Small intestine (tissue), 16 donors: ENCODE data around the gene SEL1L3. TPM values are rescaled to one million over a fixed set of nuclear protein-coding genes. Genes with fewer than 3 reads are reported as not detected.
"Not testable (repeated sequence)": the region's sequence is repeated elsewhere in the genome, so short reads cannot be mapped to it uniquely, and the experiment has no call there.

Experiments
- DNase-seq, 2 donors: peaks; one replicate each; pipeline versions ENCODE4 v3.0.0 to v3.0.0-alpha.2; 2013
- FAIRE-seq: peaks from 2 replicates; lab custom pipeline; 2012; peaks lifted over from hg19 to GRCh38; lab: Jason Lieb, UNC
- H3K27ac ChIP-seq, 3 donors: one replicate each; pipeline ENCODE4 v1.5.1; 2013; ENCODE audit warnings: low read length in 2 of 3, mild to moderate bottlenecking in 2 of 3, control low read depth in 1 of 3, inconsistent platforms in 1 of 3, low read depth in 1 of 3, moderate library complexity in 1 of 3
- H3K27me3 ChIP-seq, 3 donors: one replicate each; pipeline ENCODE4 v1.6.1; 2013; ENCODE audit warnings: low read length in 3 of 3, inconsistent platforms in 1 of 3; ENCODE audit not compliant: control insufficient read depth in 3 of 3, insufficient read depth in 3 of 3
- H3K36me3 ChIP-seq, 3 donors: one replicate each; pipeline ENCODE4 v1.6.1; 2013; ENCODE audit warnings: low read length in 3 of 3, inconsistent platforms in 1 of 3, low read depth in 1 of 3, mild to moderate bottlenecking in 1 of 3, moderate library complexity in 1 of 3; ENCODE audit not compliant: control insufficient read depth in 3 of 3, insufficient read depth in 2 of 3
- H3K4me1 ChIP-seq, 3 donors: one replicate each; pipeline ENCODE4 v1.6.1; 2013; ENCODE audit warnings: low read length in 2 of 3, inconsistent platforms in 1 of 3, low read depth in 1 of 3, mild to moderate bottlenecking in 1 of 3, moderate library complexity in 1 of 3; ENCODE audit not compliant: control insufficient read depth in 3 of 3, insufficient read depth in 2 of 3
- H3K4me3 ChIP-seq, 3 donors: one replicate each; pipeline ENCODE4 v1.5.1; 2013; ENCODE audit warnings: low read length in 3 of 3, control low read depth in 1 of 3, inconsistent platforms in 1 of 3, low read depth in 1 of 3, mild to moderate bottlenecking in 1 of 3, moderate library complexity in 1 of 3
- H3K9me3 ChIP-seq, 2 donors: one replicate each; pipeline ENCODE4 v1.6.1; 2013; ENCODE audit warnings: low read depth in 1 of 2, low read length in 1 of 2; ENCODE audit not compliant: control insufficient read depth in 2 of 2, insufficient read depth in 1 of 2
- WGBS, 3 donors: extraction: QIAGEN DNeasy Blood & Tissue Kit; methylation state at CpG; one replicate each; pipeline ENCODE4 v1.1.7; 2013; 5-methylcytosine and 5-hydroxymethylcytosine counted together
- long read RNA-seq, 10 donors: transcript quantifications; one replicate each; lab custom pipeline, GENCODE V29; 2026
- polyA plus RNA-seq, 4 donors: library from polyadenylated mRNA; stranded (reverse) in 3 of 4; unstranded in 1 of 4; fragments of 200-250 nt in 3 of 4; fragments of 120-200 nt in 1 of 4; gene quantifications; one replicate each; pipeline versions ENCODE4 v1.2.1 to v1.2.3, GENCODE V29; 2013
- donor health status: healthy with polysubstance abuse.
- donor health status: control.
- donor health status: control.
- donor health status: Bipolar disorder and iron deficiency.
- donor health status: healthy.

The SEL1L3 gene
- 10 to 100 TPM; 42.7 to 77.5 (median 51.2) TPM for polyA plus RNA-seq
- long read RNA-seq, donor 1, full-length matches to known transcripts, result 9 of 14 reads
- long read RNA-seq, donor 1, partial matches to known transcripts, result 5 of 14 reads
- long read RNA-seq, donor 1, other reads (novel, unspliced or antisense), result 0 of 14 reads
- long read RNA-seq, donor 2, full-length matches to known transcripts, result 3 of 3 reads
- long read RNA-seq, donor 2, partial matches to known transcripts, result 0 of 3 reads
- long read RNA-seq, donor 2, other reads (novel, unspliced or antisense), result 0 of 3 reads
- long read RNA-seq, donor 3, full-length matches to known transcripts, result 4 of 12 reads
- long read RNA-seq, donor 3, partial matches to known transcripts, result 8 of 12 reads
- long read RNA-seq, donor 3, other reads (novel, unspliced or antisense), result 0 of 12 reads
- long read RNA-seq, donor 4, result 0 reads
- long read RNA-seq, donor 5, partial matches to known transcripts, result 0 of 1 reads
- long read RNA-seq, donor 5, other reads (novel, unspliced or antisense), result 0 of 1 reads
- long read RNA-seq, donor 6, full-length matches to known transcripts, result 3 of 3 reads
- long read RNA-seq, donor 6, partial matches to known transcripts, result 0 of 3 reads
- long read RNA-seq, donor 6, other reads (novel, unspliced or antisense), result 0 of 3 reads
- long read RNA-seq, donor 7, result 0 reads
- long read RNA-seq, donor 8, result 0 reads
- long read RNA-seq, donor 9, partial matches to known transcripts, result 0 of 1 reads
- long read RNA-seq, donor 9, other reads (novel, unspliced or antisense), result 0 of 1 reads
- long read RNA-seq, donor 10, full-length matches to known transcripts, result 1 of 1 reads
- long read RNA-seq, donor 10, partial matches to known transcripts, result 0 of 1 reads
- long read RNA-seq, donor 10, other reads (novel, unspliced or antisense), result 0 of 1 reads

- H3K9me3 ChIP-seq, result no peaks in the 10 kb centered on the region
- H3K36me3 ChIP-seq, result no peaks in the 10 kb centered on the region
- 0% methylated on average over 23 to 115 of the region's 115 CpGs for WGBS, 3 donors
- DNase-seq, result peak; percentile 75 to 76
- H3K27me3 ChIP-seq, result no peaks in the 10 kb centered on the region
- peak within 1 kb of the TSS; percentile 63 to 99 (median 78) for H3K4me3 ChIP-seq
- peaks cover 9 to 33% (median 23%) of the 10 kb centered on the region in 3 donors for H3K4me1 ChIP-seq
- FAIRE-seq, result no peak
- H3K27ac ChIP-seq, result peak within 1 kb of the TSS; percentile 87 to 98 (median 92)
These were observed at the start of gene SEL1L3 for GRCh38 chr4:25862411-25863346. SEL1L3 (minus strand) TSS chr4:25862988; CDS start chr4:25862836, 152 bp downstream.

GRCh38 chr4:25911356-25911755 is 48.6 kb upstream of the SEL1L3 start:
- H3K27ac ChIP-seq, result no peak overlapping the region
- WGBS, 3 donors, result 70 to 88% (median 84%) methylated on average over 6 of the region's 6 CpGs
- no peak for DNase-seq

DNA sequence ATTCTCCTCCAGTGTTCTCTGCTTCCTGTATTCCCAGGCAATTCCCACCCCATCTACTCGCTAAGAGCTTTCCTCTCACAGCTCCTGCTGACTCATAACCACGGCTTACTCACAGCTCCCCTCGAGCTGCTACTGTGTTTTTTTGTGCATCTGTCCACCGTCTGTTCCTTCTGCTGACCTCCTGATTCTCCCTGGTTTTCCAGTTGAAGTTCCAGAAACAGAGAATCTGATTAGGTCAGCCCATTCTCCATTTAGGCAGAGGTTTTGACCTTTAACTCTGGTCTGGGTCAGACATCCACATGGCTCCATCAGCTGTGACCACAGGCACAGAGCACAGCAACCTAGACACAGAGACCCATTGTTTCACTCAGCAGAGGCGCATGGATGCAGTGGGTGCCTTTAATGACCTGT is 45.7 kb upstream of the SEL1L3 start:
- no peak for FAIRE-seq
- Histone ChIP-seq H3K4me1 (peaks cover 0 to 7% (median 0%) of the 10 kb centered on the region in 3 donors), H3K27ac (peak overlapping the region in 1 of 3 donors; percentile 6), H3K4me3 (no peak overlapping the region), H3K27me3 (no peaks in the 10 kb centered on the region), H3K9me3 (no peaks in the 10 kb centered on the region), H3K36me3 (no peaks in the 10 kb centered on the region)
- WGBS, 3 donors, result 62 to 73% (median 69%) methylated on average over 5 of the region's 5 CpGs
- no peak for DNase-seq

More at GRCh38 chr4:25911356-25911755, 48.6 kb upstream of the SEL1L3 start:
- Histone ChIP-seq H3K4me1 (peaks cover 0 to 12% (median 7%) of the 10 kb centered on the region in 3 donors), H3K4me3 (no peak overlapping the region), H3K27me3 (no peaks in the 10 kb centered on the region), H3K36me3 (no peaks in the 10 kb centered on the region), H3K9me3 (no peaks in the 10 kb centered on the region)
- no peak for FAIRE-seq

DNA sequence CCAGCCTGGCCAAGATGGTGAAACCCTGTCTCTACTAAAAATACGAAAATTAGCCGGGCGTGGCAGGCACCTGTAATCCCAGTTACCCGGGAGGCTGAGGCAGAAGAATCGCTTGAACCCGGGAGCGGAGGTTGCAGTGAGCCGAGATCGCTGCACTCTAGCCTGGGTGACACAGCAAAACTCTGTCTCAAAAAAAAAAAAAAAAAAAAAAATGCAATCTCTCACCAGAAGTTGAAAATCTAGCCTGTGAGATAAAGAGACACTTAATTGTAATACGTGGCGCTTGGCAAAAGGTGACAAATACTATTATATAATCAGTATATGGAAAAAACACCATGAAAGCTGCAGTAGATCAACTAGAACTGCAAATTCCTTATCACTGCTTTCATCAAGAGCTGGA is 43.3 kb upstream of the SEL1L3 start:
- not testable (repeated sequence) for H3K9me3 ChIP-seq, H3K27ac ChIP-seq, H3K4me3 ChIP-seq, H3K4me1 ChIP-seq, H3K27me3 ChIP-seq, H3K36me3 ChIP-seq, FAIRE-seq, DNase-seq
- 94 to 97% (median 96%) methylated on average over 11 of the region's 11 CpGs for WGBS, 3 donors

- DNase-seq (no peak), FAIRE-seq (no peak)
- H3K27me3 ChIP-seq, result no peaks in the 10 kb centered on the region
- H3K9me3 ChIP-seq, result no peaks in the 10 kb centered on the region
- WGBS, 3 donors, result 94 to 100% (median 96%) methylated on average over 4 of the region's 4 CpGs
- H3K27ac ChIP-seq, result no peak overlapping the region
- H3K36me3 ChIP-seq, result no peaks in the 10 kb centered on the region
- H3K4me3 ChIP-seq, result no peak overlapping the region
- peaks cover 0 to 7% (median 0%) of the 10 kb centered on the region in 3 donors for H3K4me1 ChIP-seq
These were observed 42.6 kb upstream of the SEL1L3 start for GRCh38 chr4:25905371-25905770.

- 92 to 96% (median 93%) methylated on average over 3 of the region's 3 CpGs for WGBS, 3 donors
- Histone ChIP-seq H3K36me3 (no peaks in the 10 kb centered on the region), H3K9me3 (no peaks in the 10 kb centered on the region), H3K27ac (no peak overlapping the region), H3K27me3 (no peaks in the 10 kb centered on the region), H3K4me3 (no peak overlapping the region), H3K4me1 (peaks cover 0 to 7% (median 0%) of the 10 kb centered on the region in 3 donors)
- DNase-seq, result no peak
- FAIRE-seq, result no peak
These were observed 41.9 kb upstream of the SEL1L3 start for GRCh38 chr4:25904748-25905082.

GRCh38 chr4:25903900-25904747 is 41.3 kb upstream of the SEL1L3 start:
- H3K4me1 ChIP-seq, result peaks cover 0 to 7% (median 0%) of the 10 kb centered on the region in 3 donors
- no peaks in the 10 kb centered on the region for H3K36me3 ChIP-seq
- FAIRE-seq (no peak), DNase-seq (no peak)
- no peak overlapping the region for H3K27ac ChIP-seq
- 75 to 79% (median 78%) methylated on average over 8 of the region's 8 CpGs for WGBS, 3 donors
- no peaks in the 10 kb centered on the region for H3K9me3 ChIP-seq
- no peaks in the 10 kb centered on the region for H3K27me3 ChIP-seq
- no peak overlapping the region for H3K4me3 ChIP-seq
